NCI-H2171 treated with DMSO at 0.1 percent for 48 hours (cell line): ENCODE results near the gene NKD2.

ENCODE experiments used
- DNase-seq: peaks from one replicate; lab custom pipeline; 2025; lab: John Stamatoyannopoulos, UW

The NKD2 gene

GRCh38 chr5:978693-979092 lies 29.9 kb upstream of the NKD2 start:
- DNase-seq, result no peak

DNA sequence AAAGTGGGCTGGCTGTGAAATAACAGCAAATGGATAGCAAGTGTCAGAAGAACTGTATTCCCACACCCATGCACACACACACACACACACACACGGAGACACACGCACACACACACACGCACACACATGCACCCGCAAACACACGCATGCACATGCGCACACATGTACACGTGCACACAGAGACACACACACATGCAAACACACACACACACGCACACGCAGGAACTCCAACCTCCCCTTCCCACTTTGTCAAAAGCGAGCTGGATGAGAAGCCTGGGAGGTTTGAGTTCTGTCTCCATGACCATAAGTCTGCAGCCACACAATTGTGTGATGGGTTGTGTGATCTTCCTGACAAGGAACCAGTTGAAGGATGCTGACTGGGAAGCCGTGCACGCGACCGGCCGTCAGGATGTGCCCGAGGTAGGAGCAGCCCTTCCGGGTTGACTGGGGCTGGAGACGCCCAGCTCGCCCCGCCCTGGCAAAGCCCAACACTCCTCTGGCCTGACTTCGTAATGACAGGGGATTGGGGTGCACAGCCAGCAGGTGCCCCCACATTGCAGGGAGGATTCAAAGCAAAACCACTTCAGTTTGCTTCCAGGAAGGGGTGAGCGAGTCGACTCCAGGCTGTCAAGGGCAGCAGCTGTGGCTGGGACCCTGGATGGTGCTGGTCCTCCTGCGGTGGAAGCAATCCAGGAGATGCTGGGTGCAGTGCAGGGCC lies 29.3 kb upstream of the NKD2 start:
- no peak for DNase-seq

- DNase-seq, result no peak
These were observed 28.5 kb upstream of the NKD2 start for GRCh38 chr5:980001-980588.

DNA sequence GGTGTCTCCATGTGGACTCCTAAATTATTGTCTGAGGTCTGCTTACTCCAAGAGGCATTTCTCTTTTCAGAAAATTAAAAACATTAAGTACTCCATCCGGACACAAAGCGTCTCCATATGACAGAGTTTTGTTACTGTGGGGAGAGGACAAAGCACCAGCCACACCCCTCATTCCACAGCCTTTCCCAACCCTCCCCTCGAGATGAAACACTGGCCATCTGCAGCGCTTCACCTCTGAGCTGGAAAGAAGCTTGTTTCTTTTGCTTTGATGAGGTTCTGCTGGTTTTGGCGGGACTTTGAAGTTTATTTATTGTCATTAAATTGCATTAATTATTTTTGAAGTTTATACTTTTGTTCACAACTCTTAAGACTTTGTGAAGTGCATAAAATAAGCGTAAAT lies 27.6 kb upstream of the NKD2 start:
- no peak for DNase-seq

DNA sequence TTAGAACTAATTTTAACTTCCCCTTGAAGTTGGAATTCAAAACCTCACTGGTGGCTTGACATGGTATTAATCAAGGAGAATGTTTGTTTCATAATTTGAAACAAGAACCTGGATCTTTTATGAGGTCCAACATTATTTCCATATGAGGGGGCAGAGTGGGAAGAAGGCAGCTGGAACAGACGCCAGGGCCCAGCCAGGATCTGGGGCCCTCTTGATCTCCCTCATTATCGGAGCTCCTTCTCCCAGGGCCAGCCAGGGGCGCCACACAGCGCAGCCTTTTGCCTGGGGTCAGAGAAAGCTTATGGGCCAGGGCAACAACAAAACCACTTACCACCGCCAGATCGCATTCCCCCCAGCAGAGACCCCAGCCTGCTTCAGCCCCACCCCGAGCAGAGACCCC lies 27.1 kb upstream of the NKD2 start:
- no peak for DNase-seq

- no peak for DNase-seq
These were observed 26.0 kb upstream of the NKD2 start for GRCh38 chr5:982377-983237.

- DNase-seq, result no peak
These were observed 25.4 kb upstream of the NKD2 start for GRCh38 chr5:983238-983524.

DNA sequence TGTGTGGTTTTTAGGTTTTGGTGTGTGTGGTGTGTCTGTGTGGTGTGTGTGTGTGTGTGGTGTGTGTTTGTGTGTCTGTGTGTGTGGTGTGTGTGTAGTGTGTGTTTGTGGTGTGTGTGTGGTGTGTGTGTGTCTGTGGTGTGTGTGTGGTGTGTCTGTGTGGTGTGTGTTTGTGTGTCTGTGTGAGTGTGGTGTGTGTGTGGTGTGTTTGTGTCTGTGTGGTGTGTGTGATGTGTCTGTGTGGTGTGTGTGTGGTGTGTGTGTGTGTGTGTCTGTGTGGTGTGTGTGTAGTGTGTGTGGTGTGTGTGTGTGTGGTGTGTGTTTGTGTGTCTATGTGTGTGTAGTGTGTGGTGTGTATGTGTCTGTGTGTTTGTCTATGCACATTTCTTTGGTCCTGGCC lies 25.0 kb upstream of the NKD2 start:
- no peak for DNase-seq

DNA sequence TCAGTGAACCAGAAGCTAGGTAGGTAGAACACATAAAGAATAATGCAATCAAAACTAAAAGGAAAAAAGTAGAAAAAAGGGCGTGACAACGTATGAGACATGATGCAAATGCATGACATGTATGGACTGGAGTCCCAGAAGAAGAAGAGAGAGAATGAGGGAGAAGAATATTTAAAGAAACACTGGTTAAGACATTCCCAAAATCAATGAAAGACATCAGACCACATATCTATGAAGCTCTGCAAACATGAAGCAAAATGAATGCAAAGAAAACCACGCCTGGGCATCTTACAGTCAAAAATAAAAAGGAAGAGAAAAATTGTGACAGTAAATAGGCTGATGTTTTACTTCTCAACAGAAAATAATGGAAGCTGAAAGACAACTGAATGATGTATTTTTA lies 23.8 kb upstream of the NKD2 start:
- DNase-seq, result no peak

DNA sequence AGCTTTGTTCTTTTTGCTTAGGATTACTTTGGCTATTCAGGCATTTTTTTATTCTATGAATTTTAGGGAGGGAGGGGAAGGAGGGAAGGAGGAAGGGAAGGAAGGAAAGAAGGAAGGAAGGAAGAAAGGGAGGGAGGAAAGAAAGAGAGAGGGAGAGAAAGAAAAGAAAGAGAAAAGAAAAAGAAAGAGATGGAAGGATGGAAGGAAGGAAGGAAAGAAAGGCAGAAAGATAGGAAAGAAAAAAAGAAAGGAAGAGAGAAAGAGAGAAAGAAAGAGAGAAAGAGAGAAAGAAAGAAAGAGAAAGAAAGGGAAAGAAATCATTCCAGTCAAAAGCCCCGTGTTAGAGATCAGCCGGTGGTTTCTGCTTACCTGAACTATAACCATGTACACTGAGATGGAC lies 20.8 kb upstream of the NKD2 start:
- DNase-seq, result no peak

DNA sequence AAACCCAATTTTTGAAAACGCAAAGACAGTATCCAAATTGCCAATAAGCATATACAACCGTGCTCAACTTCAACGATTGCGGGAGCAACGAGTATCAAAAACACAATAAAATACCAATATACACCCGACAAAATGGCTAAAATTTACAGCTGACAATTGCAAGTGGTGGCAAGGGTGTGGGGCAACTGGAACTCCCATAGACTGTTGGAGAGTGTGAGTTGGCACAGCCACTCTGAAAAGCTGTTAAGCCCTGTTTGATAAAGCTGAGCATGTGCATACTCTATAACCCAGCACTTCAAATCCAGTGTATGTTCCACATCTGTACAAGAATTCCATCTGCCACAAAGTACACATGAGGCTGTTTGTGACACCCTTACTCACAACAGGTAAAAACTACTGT lies 20.3 kb upstream of the NKD2 start:
- DNase-seq, result no peak

DNA sequence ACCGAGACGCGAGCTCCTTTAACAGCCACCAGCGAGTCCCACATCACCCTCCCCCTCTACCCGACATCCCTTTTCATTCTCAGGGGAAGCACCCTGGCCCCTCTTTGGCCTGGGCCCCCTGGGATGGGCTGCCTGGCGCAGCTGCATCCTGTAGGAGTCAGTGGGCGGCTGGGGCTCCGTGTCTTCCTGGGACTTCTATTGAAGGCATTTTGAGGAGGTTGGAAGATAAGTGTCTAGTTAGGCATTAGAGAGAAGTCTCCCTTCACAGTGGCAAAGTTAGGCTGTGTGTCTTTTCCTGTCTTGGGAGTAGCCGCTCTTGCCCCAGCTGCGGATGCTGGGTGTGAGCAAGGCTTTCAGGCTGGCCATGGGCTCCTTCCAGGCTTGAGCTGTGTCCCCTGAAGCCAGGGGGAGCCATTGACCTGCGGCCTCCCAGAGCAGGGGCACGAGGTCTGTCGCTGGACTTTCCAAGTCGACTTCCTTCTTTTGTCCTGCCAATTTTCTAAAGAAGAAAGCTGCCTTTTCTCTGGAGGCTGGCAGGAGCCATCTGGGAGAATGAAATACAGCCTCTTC lies 18.6 kb upstream of the NKD2 start:
- no peak for DNase-seq

DNA sequence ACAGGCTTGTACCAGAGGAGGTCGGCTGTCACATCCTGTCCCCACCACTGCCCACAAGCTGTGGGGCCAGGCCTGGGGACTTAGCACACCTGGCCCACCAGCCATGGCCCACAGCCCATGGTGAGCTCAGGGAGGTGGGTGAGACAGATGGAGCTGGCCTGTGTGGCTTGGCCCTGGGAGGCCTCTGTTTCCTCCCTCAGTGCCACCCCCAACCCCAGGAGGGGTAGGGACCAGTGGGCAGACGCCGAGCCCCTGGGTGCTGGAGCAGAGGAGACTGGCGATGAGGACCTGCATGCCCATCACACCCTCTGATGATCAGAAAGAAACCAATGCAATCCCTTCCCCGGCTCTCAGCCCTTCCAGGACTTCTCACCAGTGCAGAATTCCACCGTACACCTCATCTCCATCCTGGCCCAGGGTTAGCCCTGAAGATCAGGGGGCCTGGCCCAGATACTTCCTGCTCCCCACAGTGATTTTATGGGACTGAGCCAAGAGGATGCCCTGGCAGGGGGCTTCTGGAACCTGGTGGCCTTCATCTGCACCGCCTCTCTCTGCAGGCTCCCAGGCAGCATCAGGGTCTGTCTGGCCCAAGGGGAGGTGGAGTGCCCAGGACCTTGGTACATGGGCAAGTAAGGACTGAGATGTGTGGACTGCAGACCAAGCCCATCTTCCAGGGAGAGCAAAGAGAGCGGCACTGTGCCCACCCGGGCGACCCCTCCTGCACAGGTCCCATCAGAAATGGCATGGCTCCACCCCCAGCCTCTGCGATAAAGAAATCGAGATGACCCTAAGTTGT lies 16.9 kb upstream of the NKD2 start:
- DNase-seq, result no peak

GRCh38 chr5:994272-994607 lies 14.4 kb upstream of the NKD2 start:
- DNase-seq, result no peak

DNA sequence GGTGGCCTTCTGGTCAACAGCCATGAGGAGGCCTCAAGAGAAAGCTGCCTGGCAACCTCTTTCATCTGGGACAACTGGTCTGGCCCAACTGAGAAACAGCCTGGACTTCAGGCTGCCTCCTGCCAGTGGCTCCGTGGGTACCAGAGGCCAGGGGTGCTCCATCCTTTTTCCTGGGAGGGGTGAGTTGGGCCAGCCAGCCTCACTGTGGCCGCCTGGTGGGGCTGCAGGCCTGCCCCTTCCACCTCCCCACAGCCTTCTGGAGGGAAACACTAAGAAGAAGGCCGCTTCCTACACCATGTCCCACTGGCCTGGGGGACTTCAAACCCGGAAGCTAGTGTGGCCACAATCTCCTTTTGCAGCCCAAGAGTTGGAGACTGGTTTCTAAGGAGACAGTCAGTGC lies 13.8 kb upstream of the NKD2 start:
- DNase-seq, result no peak

GRCh38 chr5:995318-995717 lies 13.3 kb upstream of the NKD2 start:
- no peak for DNase-seq

DNA sequence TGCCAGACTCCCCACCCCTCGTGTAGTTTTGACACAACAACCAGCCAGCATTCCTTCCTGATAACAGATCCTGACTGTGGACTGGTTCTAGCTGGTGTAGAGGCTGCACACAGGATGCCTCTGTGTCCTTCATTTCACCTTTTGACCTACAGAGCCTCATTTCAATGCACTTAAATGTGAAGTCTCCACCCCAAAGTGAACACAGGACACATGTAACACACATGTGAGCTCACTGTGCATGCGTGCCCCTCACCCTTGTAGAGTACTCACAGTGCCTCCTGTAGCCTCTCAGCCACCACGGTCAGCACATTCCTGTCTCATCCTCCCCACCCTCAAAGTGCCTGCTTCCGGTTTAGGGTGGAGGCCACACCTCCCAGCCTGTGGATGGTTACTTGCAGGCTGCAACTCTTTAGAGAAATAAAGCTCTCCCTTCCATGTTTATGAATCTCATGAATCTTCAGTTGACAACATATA lies 11.6 kb upstream of the NKD2 start:
- DNase-seq, result no peak

- DNase-seq, result no peak
These were observed 10.9 kb upstream of the NKD2 start for GRCh38 chr5:997711-998110.

GRCh38 chr5:998246-999031 lies 10.2 kb upstream of the NKD2 start:
- DNase-seq, result no peak

DNA sequence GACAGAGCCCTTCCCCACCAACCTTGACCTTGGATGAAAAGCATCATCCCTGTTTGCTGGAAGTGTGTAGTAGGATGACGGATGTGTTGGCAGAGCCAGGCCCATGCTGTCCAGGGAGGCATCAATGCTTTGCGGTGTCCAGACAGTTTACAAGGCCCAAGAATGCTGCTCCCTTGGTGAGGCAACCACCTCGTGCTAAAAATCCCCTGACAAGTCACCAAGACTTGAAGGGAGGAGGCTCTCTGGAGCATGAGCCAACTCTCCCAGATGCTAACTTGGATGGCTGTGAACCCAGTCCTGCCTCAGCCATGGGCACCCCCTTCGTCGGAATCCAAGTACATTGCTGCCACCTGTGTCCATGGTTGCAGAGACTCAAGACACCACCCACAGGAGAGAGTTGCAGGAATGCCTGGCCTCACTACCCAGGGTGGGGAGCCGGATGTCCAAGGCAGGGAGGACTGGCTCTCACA lies 9.5 kb upstream of the NKD2 start:
- DNase-seq, result no peak

- no peak for DNase-seq
These were observed 8.9 kb upstream of the NKD2 start for GRCh38 chr5:999724-1000123.
